RWPE2 (cell line): Measurements from ENCODE around the gene PLA1A.

Experiments used
- ATAC-seq: fragments of 200-7000 bp; cut with Tn5 transposase; 3 replicates; pipeline ENCODE4 v1.9.1; 2021; ENCODE audit warnings: low read depth
- DNase-seq: peaks from one replicate; pipeline ENCODE4 v3.0.0-alpha.2; 2020; ENCODE audit warnings: low spot score
- H3K27ac ChIP-seq: fragments of 450-650 bp; 2 replicates; pipeline ENCODE4 v1.5.1; 2017; ENCODE audit warnings: mild to moderate bottlenecking; ENCODE audit not compliant: poor library complexity, severe bottlenecking
- H3K27me3 ChIP-seq: fragments of 250-450 bp; sonication (Bioruptor Pico); 2 replicates; pipeline ENCODE4 v1.5.1; 2021; ENCODE audit warnings: mild to moderate bottlenecking, moderate library complexity; ENCODE audit not compliant: insufficient read depth, poor library complexity, severe bottlenecking
- H3K36me3 ChIP-seq: fragments of 250-450 bp; sonication (Bioruptor Pico); 2 replicates; pipeline ENCODE4 v1.5.1; 2020; ENCODE audit warnings: low read depth, mild to moderate bottlenecking, moderate library complexity
- H3K4me1 ChIP-seq: fragments of 250-450 bp; sonication (Bioruptor Pico); 2 replicates; pipeline ENCODE4 v1.5.1; 2021; ENCODE audit warnings: mild to moderate bottlenecking, moderate library complexity; ENCODE audit not compliant: insufficient read depth, poor library complexity, severe bottlenecking
- H3K4me3 ChIP-seq: fragments of 250-450 bp; sonication (Bioruptor Pico); 2 replicates; pipeline ENCODE4 v1.5.1; 2021; ENCODE audit warnings: mild to moderate bottlenecking, moderate library complexity; ENCODE audit not compliant: severe bottlenecking
- H3K9me3 ChIP-seq: fragments of 250-450 bp; sonication (Bioruptor Pico); 2 replicates; pipeline ENCODE4 v1.5.1; 2021; ENCODE audit warnings: mild to moderate bottlenecking, moderate library complexity; ENCODE audit not compliant: severe bottlenecking
- TF ChIP-seq, protein P1 (sequence below): fragments of 450-650 bp; IDR thresholded peaks from one replicate; pipeline ENCODE4 v1.5.1; 2017; ENCODE audit warnings: mild to moderate bottlenecking, moderate library complexity; ENCODE audit not compliant: poor library complexity, severe bottlenecking

PLA1A gene

DNA sequence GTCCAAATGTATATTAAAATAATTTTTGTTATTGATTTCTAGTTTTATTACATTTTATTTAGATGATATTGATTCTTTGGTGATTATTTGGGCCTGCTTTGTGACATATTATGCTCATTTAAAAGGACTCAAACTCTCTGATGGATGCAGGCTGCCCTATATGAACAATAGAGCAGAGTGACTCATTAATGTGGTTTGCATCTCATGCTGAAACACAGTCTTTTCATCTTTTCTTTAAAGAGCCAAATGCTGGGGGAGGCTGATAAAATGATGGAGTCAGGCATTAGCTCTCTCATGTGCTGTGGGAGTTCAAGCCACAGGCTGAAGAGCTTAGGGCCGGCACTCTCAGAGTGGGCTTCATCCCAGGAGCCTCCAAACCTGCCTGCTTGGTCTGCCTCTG lies 7.2 kb downstream of the PLA1A start:
- TF ChIP-seq, protein P1, sequence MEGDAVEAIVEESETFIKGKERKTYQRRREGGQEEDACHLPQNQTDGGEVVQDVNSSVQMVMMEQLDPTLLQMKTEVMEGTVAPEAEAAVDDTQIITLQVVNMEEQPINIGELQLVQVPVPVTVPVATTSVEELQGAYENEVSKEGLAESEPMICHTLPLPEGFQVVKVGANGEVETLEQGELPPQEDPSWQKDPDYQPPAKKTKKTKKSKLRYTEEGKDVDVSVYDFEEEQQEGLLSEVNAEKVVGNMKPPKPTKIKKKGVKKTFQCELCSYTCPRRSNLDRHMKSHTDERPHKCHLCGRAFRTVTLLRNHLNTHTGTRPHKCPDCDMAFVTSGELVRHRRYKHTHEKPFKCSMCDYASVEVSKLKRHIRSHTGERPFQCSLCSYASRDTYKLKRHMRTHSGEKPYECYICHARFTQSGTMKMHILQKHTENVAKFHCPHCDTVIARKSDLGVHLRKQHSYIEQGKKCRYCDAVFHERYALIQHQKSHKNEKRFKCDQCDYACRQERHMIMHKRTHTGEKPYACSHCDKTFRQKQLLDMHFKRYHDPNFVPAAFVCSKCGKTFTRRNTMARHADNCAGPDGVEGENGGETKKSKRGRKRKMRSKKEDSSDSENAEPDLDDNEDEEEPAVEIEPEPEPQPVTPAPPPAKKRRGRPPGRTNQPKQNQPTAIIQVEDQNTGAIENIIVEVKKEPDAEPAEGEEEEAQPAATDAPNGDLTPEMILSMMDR, result no peak
- Histone ChIP-seq H3K27me3 (no peaks in the 10 kb centered on the region), H3K9me3 (no peaks in the 10 kb centered on the region), H3K27ac (no peak overlapping the region), H3K4me1 (no peaks in the 10 kb centered on the region), H3K4me3 (no peak overlapping the region), H3K36me3 (no peaks in the 10 kb centered on the region)
- ATAC-seq (peak; percentile 40; the same call in 1 of the 3 replicates), DNase-seq (no peak)

DNA sequence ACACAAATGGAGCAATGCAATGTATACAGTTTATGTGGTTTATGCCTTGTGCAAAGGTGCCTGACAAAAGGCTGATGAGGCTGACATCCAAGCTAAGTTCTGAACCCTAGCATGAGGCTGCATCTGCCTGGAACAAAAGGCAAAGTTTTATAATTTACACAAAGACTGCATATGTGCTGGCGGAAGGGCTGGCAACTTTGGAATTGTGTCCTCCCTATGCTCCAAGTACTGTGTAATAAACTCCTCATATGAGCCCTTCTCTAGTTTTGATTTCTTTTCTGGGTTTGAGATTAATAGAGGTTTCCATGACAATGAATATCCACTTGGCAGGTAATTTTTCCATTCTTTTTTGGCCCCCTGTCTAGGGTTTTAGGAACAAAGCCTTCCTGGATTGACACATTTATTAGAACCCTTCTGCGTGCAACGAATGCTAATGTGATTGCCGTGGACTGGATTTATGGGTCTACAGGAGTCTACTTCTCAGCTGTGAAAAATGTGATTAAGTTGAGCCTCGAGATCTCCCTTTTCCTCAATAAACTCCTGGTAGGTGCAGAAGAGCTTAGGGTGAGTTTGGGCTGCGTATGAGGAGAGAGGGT lies 10.8 kb downstream of the PLA1A start:
- Histone ChIP-seq H3K9me3 (no peaks in the 10 kb centered on the region), H3K4me3 (no peak overlapping the region), H3K27me3 (no peaks in the 10 kb centered on the region), H3K4me1 (no peaks in the 10 kb centered on the region), H3K27ac (no peak overlapping the region), H3K36me3 (no peaks in the 10 kb centered on the region)
- DNase-seq, result no peak
- TF ChIP-seq, protein P1, result no peak
- no peak for ATAC-seq

DNA sequence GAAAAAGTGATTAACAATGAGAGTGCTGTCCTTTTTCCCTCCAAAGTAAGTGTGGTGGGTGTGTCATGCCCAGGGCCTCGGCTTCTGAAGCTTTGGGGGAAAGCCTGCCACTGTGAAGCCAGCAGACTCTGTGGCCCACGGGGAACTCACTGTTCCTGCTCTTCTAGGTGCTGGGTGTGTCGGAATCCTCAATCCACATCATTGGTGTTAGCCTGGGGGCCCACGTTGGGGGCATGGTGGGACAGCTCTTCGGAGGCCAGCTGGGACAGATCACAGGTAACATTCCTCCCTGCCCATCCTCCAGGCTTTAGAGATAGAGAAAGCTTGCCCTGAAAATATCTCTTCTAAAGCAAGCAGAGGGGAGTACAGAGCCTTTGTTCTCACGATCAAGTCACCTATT lies 11.6 kb downstream of the PLA1A start:
- Histone ChIP-seq H3K4me1 (no peaks in the 10 kb centered on the region), H3K4me3 (no peak overlapping the region), H3K9me3 (no peaks in the 10 kb centered on the region), H3K27me3 (no peaks in the 10 kb centered on the region), H3K27ac (no peak overlapping the region), H3K36me3 (no peaks in the 10 kb centered on the region)
- DNase-seq (no peak), ATAC-seq (no peak)
- TF ChIP-seq, protein P1, result no peak

DNA sequence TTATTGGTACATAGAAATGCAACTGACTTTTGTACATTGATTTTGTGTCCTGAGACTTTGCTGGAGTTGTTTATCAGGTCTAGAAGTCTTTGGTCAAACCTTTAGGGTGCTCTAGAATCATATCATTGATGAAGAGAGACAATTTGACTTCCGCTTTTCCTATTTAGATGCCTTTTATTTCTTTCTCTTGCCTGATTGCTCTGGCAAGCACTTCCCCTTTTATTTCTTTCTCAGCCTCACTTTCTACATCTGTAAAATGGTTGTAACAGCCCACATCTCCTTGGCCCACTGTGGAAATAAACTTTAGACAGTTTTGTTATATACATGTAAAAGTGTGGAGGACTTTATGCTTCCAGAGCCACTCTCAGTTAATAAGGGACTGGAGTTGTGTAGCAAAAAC lies 14.0 kb downstream of the PLA1A start:
- ATAC-seq, result no peak
- no peak for DNase-seq
- Histone ChIP-seq H3K4me1 (no peaks in the 10 kb centered on the region), H3K4me3 (no peak overlapping the region), H3K27ac (no peak overlapping the region), H3K27me3 (no peaks in the 10 kb centered on the region), H3K9me3 (no peaks in the 10 kb centered on the region), H3K36me3 (no peaks in the 10 kb centered on the region)
- TF ChIP-seq, protein P1, result no peak

DNA sequence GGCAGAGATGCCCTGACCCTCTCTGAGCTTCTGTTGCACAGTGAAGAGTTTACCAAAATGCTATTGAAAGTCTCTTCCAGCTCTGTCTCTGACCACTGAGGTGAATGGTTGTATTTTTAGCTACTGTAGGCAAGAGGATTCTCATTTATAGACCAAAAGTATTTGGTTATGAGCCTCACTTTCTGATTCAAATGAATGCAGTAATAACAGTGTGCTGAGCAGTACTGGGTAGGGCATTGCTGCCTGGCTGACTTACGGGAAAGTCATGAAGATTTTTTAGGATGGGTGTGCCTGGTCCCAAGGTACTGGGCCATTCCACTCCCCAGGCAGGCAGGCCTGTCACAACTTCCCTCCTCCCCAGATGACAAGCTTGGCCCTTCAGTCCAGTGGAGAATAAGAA lies 15.5 kb downstream of the PLA1A start:
- no peak for DNase-seq
- Histone ChIP-seq H3K9me3 (no peaks in the 10 kb centered on the region), H3K36me3 (no peaks in the 10 kb centered on the region), H3K27ac (no peak overlapping the region), H3K4me1 (no peaks in the 10 kb centered on the region), H3K27me3 (no peaks in the 10 kb centered on the region), H3K4me3 (no peak overlapping the region)
- TF ChIP-seq, protein P1, result no peak
- no peak for ATAC-seq
